Activated CD4-positive, CD25-positive, alpha-beta regulatory T cell treated with anti-CD3 and anti-CD28 coated beads, Interleukin-2, amount 50 U/mL, for 72 hours (primary cell): ENCODE data around the gene NPAS3.

Experiments used
- DNase-seq: peaks from one replicate; pipeline ENCODE4 v3.0.0; 2021

NPAS3 gene

DNA sequence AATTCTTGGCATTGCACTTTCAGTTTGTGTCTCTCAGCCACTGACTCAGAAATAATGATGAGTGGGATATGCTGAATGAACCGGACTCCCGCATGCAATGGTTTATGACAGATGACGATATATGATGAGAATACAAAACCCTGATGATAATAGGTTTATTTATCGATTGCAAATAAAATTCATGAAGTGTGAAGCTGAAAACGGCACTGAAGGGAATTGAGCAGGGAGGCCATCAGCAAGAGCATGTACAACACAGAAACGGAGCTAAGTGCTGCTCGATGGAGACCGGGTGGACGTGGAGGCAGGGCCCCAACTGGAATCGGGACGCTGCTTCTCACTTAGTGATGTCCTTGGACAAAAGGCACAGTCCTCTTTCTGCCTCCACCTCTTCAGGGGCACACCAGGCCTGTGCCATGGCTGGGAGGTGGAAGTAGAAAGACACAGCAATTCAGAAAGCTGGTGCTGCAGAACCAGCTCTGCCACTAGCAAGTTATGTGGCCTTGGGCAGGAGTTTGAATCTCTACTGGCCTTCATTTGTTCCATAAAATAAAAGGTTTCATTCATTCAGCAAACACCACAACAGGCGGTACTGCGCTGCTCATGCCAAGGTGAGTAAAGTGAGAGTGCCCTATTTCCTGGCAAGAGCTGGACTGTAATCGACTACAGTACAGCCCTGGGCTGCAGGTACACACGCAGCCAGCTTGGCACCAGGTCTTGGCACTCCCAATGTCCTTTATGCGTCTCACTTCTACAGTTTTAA, 895.2 kb downstream of the NPAS3 start:
- no peak for DNase-seq

DNA sequence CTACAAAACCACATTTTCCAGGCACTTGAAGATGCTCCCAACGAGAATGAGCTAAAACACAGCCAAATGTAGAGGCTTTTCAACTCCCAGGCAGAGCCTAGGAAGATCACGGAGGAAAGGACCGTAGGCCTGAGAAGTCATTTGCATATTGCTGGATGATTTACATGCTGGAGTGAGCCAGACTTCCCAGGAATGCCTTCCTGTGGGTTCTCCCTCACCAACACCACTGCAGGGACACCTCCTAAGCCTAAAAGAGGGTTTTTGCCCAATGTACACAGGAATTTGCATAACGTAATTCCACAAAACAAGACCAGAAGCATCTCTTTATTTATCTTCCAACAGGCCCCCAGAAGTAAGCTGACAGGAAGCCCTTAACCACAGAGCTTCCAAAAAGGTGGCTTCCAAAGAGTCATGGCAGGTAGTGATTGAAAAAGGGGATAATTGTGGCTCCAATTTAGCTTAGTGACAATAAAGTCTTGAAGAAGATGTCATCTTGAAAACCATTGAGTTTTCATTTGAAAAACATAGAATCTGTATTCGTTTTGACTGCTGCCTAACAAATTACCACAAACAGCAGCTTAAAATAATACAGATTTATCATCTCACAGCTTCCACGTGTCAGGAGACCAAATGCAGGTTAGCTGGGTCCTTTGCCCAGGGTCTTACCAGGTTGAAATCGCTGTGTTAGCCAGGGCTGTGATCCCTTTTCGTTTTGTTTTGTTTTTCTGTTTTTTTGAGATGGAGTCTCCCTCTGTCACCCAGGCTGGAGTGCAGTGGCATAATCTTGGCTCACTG, 896.0 kb downstream of the NPAS3 start:
- DNase-seq: no peak

DNA sequence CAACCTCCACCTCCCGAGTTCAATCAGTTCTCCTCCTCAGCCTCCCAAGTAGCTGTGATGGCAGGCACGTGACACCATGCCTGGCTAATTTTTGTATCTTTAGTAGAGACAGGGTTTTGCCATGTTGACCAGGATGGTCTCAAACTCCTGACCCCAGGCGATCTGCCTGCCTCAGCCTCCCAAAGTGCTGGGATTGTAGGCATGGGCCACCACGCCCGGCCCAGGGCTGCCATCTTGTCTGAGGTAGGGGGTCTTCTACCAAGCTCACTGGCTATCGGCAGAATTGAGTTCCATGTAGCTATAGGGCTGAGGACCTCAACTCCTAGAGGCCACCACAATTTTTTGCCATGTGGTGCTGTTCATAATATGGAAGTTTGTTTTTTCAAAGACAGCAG, 896.6 kb downstream of the NPAS3 start:
- no peak for DNase-seq

DNA sequence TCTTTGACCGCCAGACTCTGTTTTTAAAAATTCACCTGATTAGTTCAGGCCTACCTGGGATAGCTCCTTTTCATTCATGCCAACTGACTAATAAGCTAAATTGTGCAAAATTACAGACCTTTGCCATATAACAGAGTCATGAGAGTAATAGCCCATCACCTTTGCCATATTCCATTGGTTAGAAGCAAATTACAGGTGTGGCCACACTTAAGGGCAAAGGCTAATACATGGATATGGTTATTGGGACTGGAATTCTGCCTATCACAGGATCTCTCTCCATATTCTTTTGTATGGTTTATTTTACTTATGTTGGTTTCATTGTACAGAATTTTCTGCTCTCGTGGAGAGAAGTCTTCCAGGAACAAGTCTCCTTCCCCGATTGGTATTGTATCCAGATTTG, 897.0 kb downstream of the NPAS3 start:
- DNase-seq: no peak

DNA sequence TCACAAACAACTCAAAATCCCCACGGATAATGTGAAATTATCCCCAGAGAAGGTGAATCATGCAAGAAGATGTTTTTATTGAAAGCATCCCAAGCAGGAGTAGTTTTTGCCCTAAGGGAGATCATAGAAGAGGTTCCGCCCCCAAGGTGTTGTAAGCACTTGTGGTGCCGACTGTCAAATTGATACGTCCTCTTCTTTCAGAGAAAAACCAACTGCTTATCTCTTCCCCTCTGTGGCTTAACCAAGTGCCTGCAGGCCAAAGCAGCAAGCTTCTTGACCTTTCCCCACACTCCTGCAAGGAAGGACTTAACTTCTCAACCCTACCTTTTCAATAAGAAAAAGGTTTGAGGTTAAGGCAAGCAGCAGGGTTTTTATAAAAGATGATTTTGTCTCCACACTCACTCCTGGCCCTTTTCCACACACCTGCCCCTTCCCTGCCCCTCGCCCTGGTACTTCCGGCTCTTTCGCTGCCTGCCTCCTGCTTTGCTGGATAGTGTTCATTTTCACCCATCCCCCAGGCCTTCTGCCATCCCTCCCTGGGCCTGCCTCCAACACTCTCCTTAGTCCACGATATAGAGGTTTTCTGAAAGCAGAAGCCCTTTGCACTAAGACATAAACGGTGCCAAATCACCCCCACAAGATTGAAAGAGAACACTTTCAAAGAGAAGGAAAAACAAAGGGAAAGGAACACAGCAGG, 897.7 kb downstream of the NPAS3 start:
- DNase-seq: no peak

DNA sequence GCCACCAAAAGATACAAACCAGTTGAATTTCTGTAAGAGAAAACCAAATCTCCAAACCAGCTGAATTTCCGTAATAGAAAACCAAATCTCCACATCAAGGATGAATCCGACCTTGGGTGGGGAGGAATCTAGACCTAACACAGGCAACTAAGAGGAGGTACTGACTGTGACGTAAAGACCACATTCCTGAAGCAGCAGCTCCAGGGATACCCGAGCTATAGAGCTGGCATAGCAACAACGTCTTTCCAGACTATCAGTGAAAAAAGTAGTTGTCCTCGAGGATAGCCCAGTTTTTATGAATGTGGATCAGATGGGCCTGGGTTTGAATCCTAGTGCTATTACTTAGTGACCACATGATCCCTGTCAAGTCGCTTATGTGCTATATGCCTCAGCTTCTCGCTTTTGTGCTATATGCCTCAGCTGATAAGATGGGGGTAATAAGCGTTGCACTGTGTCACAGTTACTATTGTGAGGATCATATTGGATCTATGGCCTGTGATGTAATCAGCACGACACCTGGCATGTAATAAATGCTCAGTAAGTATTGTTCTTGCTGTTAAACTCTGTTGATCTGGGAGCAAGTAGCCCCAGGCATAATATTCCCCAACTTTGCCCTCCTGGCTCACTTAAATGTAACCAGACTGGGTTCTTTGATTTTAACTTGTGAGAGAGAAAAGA, 898.4 kb downstream of the NPAS3 start:
- DNase-seq: no peak

DNA sequence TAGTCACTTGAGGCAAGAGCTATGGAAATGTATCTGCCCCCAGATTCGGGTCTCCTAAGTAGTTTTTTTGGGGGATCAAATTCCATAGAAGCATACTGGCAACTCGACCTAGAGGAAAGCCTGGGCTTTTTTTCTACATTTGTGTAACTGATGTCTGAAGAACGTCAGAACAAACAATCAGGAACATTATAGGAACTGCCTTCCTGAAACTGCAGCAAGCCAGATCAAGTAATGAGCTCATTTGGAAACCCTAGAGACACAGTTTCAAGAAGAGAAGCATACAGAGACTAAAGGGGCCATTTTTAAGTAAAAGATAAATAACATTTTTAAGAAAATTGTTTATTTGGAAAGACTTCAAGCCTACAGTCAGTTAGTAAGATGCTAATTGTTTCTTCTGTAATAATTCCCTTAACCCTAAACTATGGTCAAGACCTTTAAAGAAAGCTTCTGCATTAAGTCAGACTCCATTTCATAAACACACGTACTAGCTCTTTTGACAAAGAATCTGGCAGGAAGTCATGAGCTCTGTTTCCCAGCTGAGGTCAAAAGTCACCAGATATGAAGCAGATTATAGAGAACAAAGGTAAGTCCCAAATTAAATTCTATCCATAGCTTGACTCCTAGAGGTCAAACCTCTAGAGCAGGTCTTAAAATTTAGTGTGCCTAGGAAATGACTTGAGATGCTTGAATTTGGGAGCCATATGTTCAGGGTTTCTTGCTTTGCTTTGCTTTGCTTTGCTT, 899.4 kb downstream of the NPAS3 start:
- no peak for DNase-seq

DNA sequence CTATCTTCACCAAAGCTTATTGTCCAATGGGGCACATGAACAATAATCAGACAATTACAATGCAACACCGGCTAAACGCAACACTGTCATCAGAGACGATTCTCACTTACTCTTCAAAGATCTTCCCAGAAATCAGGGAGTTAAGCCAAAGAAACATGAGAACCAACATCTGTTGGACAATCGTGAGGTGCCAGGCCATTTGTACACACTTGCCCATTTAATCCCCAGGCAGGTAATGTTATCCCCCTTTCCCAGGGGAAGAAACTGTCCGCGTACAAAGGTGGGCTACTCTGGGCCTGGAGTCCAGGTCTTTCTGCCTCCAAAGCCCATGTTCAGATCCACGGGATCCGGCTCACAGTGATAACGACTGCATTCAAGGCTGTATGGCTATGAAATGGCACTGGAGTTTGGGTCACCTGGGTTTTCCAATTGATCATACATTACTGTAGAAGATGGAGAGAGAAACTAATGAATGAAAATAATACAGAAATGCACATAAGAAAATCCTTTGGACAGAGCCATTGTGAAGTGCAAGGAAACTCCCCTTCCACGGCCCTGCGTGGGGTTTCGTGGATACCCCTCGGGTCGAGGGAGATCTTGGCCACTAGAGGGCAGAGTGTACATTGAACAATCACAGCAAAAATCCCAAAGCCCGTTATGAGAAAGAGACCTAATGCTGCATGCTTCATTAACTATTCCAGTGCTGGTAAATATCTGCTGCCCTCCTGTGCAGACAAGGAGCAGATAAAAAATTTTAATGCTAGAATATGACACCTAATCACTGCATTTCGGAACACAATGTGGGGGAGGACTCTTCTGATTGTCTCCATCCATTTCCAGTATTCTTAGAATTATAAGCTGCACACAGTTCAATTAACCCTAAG, 900.8 kb downstream of the NPAS3 start:
- DNase-seq: peak; percentile 37

DNA sequence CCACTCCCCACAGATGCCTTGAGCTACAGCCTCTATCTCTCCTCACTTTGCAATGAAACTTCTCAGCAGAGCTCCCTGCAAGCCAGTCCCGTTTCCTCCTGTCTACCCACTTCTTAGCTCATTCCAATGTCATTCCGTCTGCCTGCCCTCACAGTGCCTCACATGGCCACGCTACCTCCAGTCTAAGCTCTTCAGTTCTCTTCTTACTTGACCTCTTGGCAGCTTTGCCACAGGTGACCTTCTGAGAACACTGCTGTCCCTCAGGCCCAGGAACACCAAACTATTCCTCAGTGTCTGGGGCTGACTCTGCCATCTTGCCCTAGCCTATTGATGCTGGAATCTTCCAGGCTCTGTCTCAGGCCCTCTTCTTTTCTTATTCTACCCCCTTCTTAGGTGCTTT, 902.1 kb downstream of the NPAS3 start:
- no peak for DNase-seq

DNA sequence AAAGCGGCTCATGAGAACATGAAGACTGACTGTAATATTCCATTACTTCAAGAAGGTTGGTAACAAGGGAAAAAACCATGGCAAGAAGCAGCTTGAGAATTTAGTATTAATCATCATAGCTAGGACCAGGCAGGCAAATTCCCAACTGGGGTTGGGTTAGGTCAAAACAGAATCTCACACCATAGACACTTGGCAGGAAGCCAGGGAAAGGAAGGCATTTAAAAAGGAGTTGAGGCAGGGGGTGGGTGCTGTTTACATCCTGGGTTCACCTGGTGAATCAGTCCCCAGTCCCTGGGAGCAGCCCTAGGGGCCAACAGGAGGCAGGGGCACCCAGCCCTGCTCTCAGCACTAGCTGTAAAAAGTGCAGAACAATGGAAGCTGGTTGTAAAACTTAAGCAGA, 903.6 kb downstream of the NPAS3 start:
- DNase-seq: no peak

DNA sequence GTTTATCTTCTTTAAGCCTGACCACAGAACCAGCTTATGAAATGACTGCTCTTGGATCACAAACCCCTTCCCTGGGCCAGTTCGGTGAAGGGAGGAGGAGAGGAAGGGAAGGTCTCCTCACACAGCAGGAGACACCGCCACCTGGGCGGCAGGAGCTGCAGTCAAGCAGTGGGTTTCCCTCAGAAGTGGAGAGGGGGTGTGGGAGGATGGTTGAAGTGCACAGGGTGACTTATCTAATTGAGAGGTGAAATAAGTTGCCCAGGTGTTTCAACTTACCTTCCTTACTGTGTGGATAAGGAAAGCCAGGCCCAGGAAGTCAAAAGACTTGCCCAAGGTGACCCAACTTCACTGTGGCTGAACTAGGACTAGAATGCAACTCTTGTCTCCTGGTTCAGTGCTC, 905.4 kb downstream of the NPAS3 start:
- no peak for DNase-seq

DNA sequence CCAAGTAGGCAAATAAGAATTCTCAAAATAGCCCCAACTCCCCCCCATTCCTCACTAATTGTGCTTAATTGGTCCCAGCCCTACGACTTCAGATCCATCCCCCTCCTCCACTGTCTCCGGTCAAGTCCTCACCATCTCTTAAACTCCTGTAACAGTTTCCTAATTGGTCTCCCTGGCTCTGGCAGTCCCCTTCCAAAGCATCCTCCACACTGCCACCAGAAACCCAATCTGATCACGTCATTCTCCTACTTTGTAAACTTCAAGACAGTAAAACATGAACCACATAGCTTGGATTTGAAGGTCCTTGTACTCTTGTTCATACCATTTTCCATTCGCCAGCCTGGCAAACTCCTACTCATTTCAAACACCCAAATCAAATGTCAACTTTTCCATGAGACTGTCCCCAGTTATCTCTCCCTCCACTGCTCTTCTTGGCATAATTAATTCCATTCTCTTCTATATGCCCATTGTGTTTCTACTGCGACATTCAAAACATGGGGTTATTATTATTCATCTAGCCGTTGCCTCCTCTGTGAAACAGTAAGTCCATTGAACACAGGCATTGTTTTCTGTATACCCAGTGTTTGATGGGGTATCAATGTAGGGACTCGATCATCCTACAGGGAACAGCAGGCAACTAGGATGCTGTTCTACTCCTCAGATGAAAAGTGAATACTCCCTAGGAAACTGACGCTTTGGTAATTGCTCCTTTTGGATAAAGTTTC, 907.6 kb downstream of the NPAS3 start:
- DNase-seq: no peak

DNA sequence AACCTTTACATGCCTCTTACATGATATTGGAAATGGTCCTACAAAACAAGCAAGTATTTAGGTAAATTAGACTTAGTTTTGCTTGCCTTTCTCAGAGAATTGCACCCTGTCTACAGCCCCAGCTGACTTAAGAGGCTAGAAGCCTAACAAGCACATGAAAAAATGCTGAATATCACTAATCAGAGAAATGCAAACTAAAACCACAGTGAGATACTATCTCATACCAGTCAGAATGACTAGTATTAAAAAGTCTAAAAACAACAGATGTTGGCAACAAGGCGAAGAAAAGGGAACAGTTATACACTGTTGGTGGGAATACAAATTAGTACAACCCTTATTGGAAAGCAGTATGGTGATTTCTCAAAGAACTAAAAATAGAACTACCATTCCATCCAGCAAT, 908.4 kb downstream of the NPAS3 start:
- DNase-seq: no peak

DNA sequence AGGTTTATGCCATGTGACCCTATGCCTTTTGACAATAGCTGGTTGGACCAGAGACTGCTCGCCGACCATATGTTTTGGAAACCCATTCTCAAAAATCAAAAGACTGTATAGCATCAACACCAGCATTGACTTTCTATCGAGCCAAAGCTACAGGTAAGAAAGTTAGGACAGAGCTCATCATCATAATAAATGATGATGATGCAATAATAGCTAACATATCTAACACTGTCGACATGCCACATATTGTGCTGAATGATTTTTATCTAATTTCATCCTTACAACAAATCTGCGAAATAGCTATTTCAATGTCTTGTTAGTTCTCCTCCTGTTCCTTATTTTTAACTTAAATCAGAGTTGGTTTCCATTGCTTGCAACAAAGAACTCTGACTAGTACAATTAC, 909.3 kb downstream of the NPAS3 start:
- no peak for DNase-seq

DNA sequence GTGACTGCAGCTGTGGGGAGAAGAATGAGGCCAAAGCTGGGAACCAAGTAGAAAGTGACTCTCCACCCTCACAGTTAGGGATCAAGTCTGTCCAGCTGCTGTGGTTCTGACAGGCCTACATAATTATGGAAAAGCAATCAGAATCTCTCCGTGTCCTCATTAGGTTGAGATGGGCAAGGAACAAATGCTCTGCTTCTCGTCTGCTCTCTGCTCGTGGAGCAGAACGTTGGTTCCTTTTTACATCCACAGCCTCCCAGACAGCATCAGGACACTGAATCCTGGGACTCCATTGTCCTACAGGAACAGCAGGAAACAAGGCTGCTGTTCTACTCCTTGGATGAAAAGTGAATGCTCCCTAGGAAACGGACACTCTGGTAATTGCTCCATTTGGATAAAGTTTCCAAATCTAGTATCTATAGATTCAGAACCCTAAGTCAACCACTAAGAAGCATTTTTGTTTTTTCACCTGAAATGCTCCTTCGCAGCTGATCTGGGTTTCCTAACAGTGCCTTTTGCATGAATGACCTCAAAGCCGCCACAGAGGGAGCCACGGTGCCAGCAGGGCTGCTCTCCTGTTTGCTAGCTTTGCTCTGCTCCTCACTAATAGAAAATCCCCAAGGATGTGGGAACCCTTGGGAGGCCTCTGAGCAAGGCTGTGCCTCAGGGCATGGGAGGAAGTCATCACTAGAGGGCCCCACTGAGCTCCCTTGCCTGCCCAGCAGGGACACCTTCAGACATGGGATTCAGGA, 910.2 kb downstream of the NPAS3 start:
- DNase-seq: no peak

DNA sequence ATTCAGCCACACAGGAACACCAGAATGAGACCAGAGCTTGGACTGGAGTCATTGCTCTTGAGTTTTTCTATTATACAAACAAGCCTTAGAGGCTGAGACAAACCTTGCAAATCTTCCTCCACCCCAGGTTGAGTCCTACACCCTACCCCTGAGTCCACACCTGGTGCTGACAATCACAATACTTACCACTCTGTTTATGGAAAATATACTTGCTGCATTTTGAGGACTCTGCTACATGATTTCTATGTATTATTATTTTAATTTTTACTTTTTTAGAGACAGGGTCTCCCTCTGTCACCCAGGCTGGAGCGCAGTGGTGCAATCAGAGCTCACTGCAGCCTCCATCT, 910.7 kb downstream of the NPAS3 start:
- DNase-seq: no peak

DNA sequence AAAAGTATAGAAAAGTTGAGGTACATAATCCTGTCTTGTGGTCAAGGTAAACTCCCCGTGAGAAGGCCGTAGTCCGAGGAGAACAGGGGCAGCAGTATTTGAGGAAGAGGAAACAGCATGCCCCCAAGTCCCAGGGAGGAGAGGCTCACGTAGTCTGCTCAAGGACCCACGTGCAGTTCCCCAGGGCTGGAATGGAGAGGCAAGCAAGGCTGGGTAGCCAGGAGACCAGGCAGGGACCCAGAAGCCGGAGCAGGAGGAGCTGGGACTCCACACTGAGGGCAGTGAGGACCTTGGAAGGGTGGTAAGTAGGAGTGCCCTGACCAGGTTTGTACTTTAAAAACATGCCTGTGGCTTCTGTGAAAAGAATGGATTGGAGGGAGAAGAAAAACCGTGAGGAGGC, 912.1 kb downstream of the NPAS3 start:
- DNase-seq: no peak

DNA sequence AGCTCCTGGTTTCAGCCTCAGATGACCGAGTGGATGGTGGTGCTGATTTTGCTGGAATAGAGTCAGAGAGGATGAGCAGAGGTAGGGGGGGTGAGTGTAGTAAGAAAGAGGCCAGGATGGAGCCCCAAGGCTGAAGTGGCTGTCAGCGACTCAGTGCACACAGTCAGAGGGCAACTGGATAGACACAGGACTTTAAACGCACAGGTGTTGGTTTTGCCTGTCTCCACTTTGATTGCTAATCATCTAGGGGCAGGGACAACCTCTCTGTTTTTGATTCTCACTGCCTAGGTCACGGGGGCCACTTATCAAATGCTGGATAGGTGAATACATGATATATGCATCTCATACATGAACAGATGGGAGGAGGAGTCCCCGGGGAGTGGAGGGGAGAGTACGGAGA, 912.7 kb downstream of the NPAS3 start:
- no peak for DNase-seq

DNA sequence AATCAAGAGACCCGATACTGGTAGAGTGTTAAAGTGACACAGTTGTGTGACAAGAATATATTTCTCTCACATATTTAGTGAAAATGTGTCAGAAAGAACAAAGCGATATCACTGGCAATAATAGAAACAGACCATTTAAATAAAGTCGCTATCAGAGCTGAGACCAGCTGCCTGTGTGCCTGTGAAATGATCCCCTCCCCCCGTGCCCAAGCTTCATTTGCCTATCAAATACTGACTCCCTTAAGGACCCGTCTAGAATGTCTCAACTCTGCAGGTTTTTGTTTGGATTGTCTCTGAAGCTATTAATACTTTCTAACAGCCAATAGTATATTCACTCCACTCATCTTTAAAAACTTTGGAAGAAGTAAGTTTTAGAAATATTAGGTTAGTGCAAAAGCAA, 913.3 kb downstream of the NPAS3 start:
- no peak for DNase-seq
